COR-L47 (cell line): ENCODE results near the gene LRRC56.

ENCODE experiments used
- DNase-seq: peaks from one replicate; lab custom pipeline; 2025; lab: John Stamatoyannopoulos, UW

Gene LRRC56

GRCh38 chr11:520428-521176 is 16.7 kb upstream of the LRRC56 start:
- no peak for DNase-seq

GRCh38 chr11:521177-521688 is 16.1 kb upstream of the LRRC56 start:
- no peak for DNase-seq

- DNase-seq = no peak
These were observed 11.1 kb upstream of the LRRC56 start for GRCh38 chr11:526192-526591.

- no peak for DNase-seq
These were observed 9.0 kb upstream of the LRRC56 start for GRCh38 chr11:528166-528814.

GRCh38 chr11:528815-529727 is 8.3 kb upstream of the LRRC56 start:
- no peak for DNase-seq

GRCh38 chr11:529728-530411 is 7.5 kb upstream of the LRRC56 start:
- DNase-seq = no peak

- DNase-seq = no peak
These were observed 6.1 kb upstream of the LRRC56 start for GRCh38 chr11:530960-531831.

GRCh38 chr11:531919-532526 is 5.3 kb upstream of the LRRC56 start:
- DNase-seq = no peak

GRCh38 chr11:532527-532985 is 4.8 kb upstream of the LRRC56 start:
- DNase-seq = no peak

GRCh38 chr11:532986-533585 is 4.2 kb upstream of the LRRC56 start:
- DNase-seq = no peak

- DNase-seq = no peak
These were observed 3.5 kb upstream of the LRRC56 start for GRCh38 chr11:533586-534395.

GRCh38 chr11:534396-535209 is 2.7 kb upstream of the LRRC56 start:
- DNase-seq = peak; percentile 30

GRCh38 chr11:535210-535518 is 2.2 kb upstream of the LRRC56 start:
- DNase-seq = no peak

GRCh38 chr11:535519-536454 is 1.5 kb upstream of the LRRC56 start, which contains the start of gene HRAS:
Gene HRAS (minus strand): TSS chr11:535576.
- DNase-seq = peak; percentile 92

- no peak for DNase-seq
These were observed 499 bp downstream of the LRRC56 start for GRCh38 chr11:537622-538430.

- DNase-seq = no peak
These were observed 1.2 kb downstream of the LRRC56 start for GRCh38 chr11:538431-539051.
